ENCODE results near the gene ACTN3. TPM values are rescaled to one million over a fixed set of nuclear protein-coding genes. Genes with fewer than 3 reads are reported as not detected.
A peak's percentile ranks its signal among the peaks of the same experiment; 100 is the strongest.
"Not testable (repeated sequence)": the region's sequence is repeated elsewhere in the genome, so short reads cannot be mapped to it uniquely, and the experiment has no call there.

The ACTN3 gene
- total RNA-seq, 2 experiments from 2014 or later: 0.07 TPM; not detected in 1

DNA sequence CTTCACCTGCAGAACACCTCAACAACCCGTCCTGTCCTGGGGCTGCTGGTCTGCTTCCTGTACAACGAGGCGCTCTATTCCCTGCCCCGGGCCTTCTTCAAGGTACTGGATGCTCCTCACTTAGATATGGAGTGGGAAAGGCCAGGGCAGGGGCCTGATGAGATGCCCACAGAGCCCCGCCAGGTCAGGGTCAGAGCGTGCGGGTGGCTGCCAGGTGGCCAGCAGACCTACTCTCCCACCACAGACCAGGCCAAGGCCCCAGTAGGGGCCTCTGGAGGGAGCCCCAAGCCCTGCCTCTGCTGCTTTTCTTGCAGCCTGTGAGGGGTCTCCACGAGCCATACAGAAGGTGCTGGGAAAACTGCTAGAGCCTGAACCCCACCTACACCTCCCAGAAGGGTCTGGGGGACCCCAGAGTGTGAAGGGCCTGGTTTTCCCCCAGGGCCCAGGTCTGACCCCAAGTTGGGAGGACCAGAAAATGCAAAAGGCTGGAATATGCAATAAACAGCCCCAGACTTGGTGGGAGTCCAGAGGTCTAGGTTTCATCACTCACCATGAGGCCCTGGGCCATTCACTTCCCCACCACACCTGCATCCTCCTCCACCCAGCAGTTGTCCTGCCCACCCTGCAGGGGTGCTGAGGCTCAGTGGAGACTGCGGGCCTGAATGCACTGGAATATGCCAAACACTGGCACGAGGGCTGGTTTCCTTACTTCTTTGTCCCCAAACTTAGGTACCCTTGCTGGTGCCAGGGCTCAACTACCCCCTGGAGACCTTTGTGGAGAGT is 15.6 kb upstream of the ACTN3 start:
- Mint-ChIP-seq H3K9me3 (no peaks in the 10 kb centered on the region), H3K4me3 (no peak overlapping the region), H3K36me3 (ENCODE audit: low read depth) (peaks cover 5% of the 10 kb centered on the region), H3K27ac (no peak overlapping the region), H3K27me3 (ENCODE audit: low read depth) (no peaks in the 10 kb centered on the region), H3K4me1 (ENCODE audit: low read depth) (no peaks in the 10 kb centered on the region)
- intact Hi-C loops (cut with micrococcal nuclease): no loop called here
- DNase-seq: no peak
- CTCF ChIA-PET: no interaction called here

DNA sequence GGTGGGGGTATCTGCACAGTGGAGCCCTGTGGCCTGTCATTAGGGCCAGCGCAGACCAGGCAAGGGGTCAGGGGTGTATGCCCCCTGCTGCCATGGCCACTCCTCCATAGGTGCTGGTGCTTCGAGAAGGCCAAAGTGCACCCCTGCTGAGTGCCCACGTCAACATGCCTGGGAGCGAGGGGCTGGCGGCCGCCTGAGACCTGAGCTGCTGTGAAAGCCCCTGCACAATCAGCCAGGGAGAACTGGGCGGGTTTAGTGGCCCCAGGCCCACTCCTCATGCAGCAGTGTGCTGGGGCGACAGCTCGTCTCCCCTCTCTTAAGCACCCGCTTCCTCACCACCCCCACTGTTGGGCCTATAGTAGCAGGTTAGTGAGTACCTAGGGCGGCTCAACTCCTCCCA is 14.9 kb upstream of the ACTN3 start:
- no peak for DNase-seq
- Mint-ChIP-seq H3K4me1 (ENCODE audit: low read depth) (no peaks in the 10 kb centered on the region), H3K27ac (no peak overlapping the region), H3K36me3 (ENCODE audit: low read depth) (peaks cover 5% of the 10 kb centered on the region), H3K27me3 (ENCODE audit: low read depth) (no peaks in the 10 kb centered on the region), H3K4me3 (no peak overlapping the region), H3K9me3 (no peaks in the 10 kb centered on the region)
- intact Hi-C loops (cut with micrococcal nuclease): no loop called here
- CTCF ChIA-PET: no interaction called here

DNA sequence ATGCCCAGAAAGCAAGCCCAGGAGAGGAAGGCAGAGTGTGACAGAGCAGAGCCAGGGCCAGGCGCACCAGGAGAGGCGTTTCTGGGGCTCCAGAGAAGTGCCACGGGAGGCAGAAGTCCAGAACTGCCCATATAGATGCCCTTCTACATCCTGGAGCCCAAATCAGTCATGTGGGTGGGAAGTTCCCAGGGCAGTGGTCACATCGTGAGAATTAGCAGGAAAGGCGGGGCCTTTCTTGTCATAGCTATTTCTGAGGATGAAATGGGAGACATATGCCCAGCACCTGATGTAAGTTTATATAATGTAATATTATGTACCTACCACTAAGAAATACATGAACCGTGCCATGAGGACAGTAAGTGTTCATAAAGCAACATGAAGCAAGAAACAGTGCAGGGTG is 13.9 kb upstream of the ACTN3 start:
- H3K36me3 Mint-ChIP-seq (ENCODE audit: low read depth): peaks cover 10% of the 10 kb centered on the region
- no peaks in the 10 kb centered on the region for H3K9me3 Mint-ChIP-seq
- H3K4me3 Mint-ChIP-seq: no peak overlapping the region
- intact Hi-C loops (cut with micrococcal nuclease): no loop called here
- no peaks in the 10 kb centered on the region for H3K27me3 Mint-ChIP-seq (ENCODE audit: low read depth)
- CTCF ChIA-PET: interaction anchor here (0.5 to 1.0 kb wide), 2 partner anchors 49 to 772 kb away, joined by 3 read pairs; no protein-coding TSS in a partner anchor
- no peak for DNase-seq
- H3K27ac Mint-ChIP-seq: peak overlapping the region; percentile 36
- no peaks in the 10 kb centered on the region for H3K4me1 Mint-ChIP-seq (ENCODE audit: low read depth)

DNA sequence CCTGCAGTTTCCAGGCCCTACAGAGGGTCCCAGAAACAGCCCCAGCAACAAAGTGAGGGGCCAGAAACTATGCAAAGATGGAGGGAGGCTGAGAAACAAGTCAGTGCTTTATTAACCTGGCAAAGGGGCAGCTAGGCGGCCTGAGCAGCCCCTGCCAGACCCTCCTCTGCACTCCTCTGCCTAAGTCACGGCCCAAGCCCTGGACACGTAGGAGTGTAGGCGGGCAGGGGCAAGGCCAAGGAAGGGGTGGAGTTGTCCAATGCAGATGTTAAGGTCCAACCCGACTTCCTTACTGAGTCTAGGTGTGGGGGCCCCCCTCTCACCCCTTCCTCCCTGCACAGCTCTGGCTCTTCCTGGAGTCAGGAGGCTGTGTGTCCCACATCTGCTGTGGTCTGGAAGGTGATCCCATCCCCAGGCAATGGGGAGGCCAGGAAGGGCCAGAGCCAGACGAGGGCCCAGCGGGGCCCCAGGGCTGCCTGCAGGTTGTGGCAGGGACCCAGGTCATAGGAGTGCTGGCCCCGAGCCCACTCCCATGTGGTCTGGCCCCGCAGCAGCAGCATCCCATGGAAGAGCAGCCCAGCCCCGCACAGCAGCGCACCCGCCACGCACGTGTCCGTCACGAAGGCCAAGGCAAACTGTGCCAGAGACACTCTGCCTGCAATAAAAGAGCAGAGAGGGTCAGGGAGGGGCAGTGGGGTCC is 7.4 kb upstream of the ACTN3 start:
- Mint-ChIP-seq H3K4me3 (no peak overlapping the region), H3K9me3 (no peaks in the 10 kb centered on the region), H3K4me1 (ENCODE audit: low read depth) (peaks cover 12% of the 10 kb centered on the region), H3K36me3 (ENCODE audit: low read depth) (peaks cover 18% of the 10 kb centered on the region), H3K27me3 (ENCODE audit: low read depth) (no peaks in the 10 kb centered on the region), H3K27ac (no peak overlapping the region)
- no peak for DNase-seq
- CTCF ChIA-PET: no interaction called here
- intact Hi-C loops (cut with micrococcal nuclease): no loop called here

DNA sequence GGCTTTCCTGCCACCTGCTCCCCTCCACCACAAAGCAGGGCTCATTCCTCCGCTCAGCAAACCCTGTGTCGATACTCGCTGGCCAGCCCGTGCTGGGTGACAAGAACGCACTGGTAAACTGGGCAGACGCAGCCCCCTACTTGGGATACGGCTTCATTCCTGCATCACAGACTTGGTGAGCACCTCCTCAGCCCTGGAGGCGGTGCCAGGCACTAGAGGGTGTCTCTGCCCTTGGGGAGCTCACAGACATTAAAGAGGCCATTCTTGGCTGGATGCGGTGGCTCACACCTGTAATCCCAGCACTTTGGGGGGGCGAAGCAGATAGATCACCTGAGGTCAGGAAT is 6.9 kb upstream of the ACTN3 start:
- intact Hi-C loops (cut with micrococcal nuclease): loop anchor here (10.0 kb wide), 1 partner anchor 415 kb away; the partner anchor contains the start of gene PC

DNA sequence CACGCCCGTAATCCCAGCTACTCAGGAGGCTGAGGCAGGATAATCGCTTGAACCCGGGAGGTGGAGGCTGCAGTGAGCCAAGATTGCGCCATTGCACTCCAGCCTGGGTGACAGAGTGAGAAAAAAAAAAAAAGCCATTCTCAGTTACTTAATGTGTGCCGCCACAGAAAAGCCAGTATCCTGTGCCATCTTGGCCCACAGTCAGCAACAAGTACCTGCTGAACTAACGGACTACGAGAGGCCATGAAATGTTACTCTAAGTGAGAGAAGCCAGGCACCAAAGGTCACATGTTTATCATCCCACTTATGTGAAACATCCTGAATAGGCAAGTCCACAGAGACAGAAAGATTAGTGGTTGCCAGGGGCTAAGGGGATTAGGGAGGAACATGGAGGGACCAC is 6.1 kb upstream of the ACTN3 start:
- CTCF ChIA-PET: interaction anchor here (0.7 kb wide), 1 partner anchor 18 kb away, joined by 4 read pairs; no protein-coding TSS in a partner anchor
- intact Hi-C loops (cut with micrococcal nuclease): loop anchor here (10.0 kb wide), 1 partner anchor 414 kb away; the partner anchor contains the start of gene PC

More for the DNA sequence above, 6.9 kb upstream of the ACTN3 start:
- no peaks in the 10 kb centered on the region for H3K9me3 Mint-ChIP-seq
- CTCF ChIA-PET: no interaction called here
- no peak overlapping the region for H3K4me3 Mint-ChIP-seq
- H3K36me3 Mint-ChIP-seq (ENCODE audit: low read depth): peaks cover 18% of the 10 kb centered on the region
- H3K4me1 Mint-ChIP-seq (ENCODE audit: low read depth): peaks cover 13% of the 10 kb centered on the region
- no peaks in the 10 kb centered on the region for H3K27me3 Mint-ChIP-seq (ENCODE audit: low read depth)
- DNase-seq: no peak
- no peak overlapping the region for H3K27ac Mint-ChIP-seq

DNA sequence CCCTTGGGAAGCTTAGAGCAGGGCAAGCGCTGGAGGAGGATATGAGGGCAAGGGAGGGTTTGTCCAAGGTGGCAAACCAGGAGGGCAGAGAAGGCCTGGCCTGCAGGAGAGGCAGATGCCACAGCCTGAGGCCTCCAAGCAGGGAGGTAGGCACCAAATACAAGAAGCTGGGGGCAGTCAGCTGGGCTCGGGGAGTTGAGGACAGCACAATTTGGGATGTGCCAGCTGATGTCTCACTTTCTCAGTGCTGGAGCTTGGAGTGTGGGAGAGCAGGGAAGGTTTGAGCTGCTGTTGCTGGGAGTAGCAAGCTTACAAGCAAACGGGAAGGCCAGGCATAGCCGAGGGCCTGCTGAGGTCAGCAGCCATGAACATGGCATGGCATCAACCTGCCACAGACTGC is 4.8 kb upstream of the ACTN3 start:
- peaks cover 18% of the 10 kb centered on the region for H3K4me1 Mint-ChIP-seq (ENCODE audit: low read depth)
- H3K27ac Mint-ChIP-seq: no peak overlapping the region
- H3K36me3 Mint-ChIP-seq (ENCODE audit: low read depth): peaks cover 14% of the 10 kb centered on the region
- CTCF ChIA-PET: no interaction called here
- H3K9me3 Mint-ChIP-seq: no peaks in the 10 kb centered on the region
- no peaks in the 10 kb centered on the region for H3K27me3 Mint-ChIP-seq (ENCODE audit: low read depth)
- no peak overlapping the region for H3K4me3 Mint-ChIP-seq
- no peak for DNase-seq
- intact Hi-C loops (cut with micrococcal nuclease): loop anchor here (10.0 kb wide), 1 partner anchor 413 kb away; the partner anchor contains the start of gene PC

More for the DNA sequence above, 6.1 kb upstream of the ACTN3 start:
- not testable (repeated sequence) for H3K27ac Mint-ChIP-seq; H3K9me3 Mint-ChIP-seq; DNase-seq; H3K27me3 Mint-ChIP-seq (ENCODE audit: low read depth); H3K4me3 Mint-ChIP-seq
- peaks cover 15% of the 10 kb centered on the region for H3K36me3 Mint-ChIP-seq (ENCODE audit: low read depth)
- H3K4me1 Mint-ChIP-seq (ENCODE audit: low read depth): peaks cover 16% of the 10 kb centered on the region

DNA sequence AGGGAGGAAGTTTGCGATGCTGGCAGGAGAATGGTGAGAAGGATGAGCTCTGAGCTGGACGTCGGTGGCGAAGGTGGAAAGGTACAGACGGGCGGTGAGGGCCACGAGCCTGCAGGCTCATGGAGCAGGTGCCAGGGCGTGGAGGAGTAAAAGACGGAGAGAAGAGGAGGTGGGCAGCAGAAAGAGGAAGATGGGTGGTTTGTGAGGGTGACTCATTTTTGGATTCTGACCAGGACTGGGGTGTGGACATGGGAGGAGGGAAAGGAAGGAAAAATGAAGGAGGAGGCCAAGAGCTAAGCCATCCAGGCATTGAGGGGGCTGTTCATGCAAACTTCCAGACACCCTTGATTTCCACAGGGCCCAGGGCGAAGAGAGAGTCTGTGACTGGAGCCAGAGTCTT is 4.3 kb upstream of the ACTN3 start:
- Mint-ChIP-seq H3K9me3 (no peaks in the 10 kb centered on the region), H3K4me3 (no peak overlapping the region), H3K36me3 (ENCODE audit: low read depth) (peaks cover 10% of the 10 kb centered on the region), H3K27ac (no peak overlapping the region), H3K4me1 (ENCODE audit: low read depth) (peaks cover 18% of the 10 kb centered on the region), H3K27me3 (ENCODE audit: low read depth) (no peaks in the 10 kb centered on the region)
- intact Hi-C loops (cut with micrococcal nuclease): loop anchor here (10.0 kb wide), 1 partner anchor 412 kb away; the partner anchor contains the start of gene PC
- DNase-seq: no peak
- CTCF ChIA-PET: no interaction called here

DNA sequence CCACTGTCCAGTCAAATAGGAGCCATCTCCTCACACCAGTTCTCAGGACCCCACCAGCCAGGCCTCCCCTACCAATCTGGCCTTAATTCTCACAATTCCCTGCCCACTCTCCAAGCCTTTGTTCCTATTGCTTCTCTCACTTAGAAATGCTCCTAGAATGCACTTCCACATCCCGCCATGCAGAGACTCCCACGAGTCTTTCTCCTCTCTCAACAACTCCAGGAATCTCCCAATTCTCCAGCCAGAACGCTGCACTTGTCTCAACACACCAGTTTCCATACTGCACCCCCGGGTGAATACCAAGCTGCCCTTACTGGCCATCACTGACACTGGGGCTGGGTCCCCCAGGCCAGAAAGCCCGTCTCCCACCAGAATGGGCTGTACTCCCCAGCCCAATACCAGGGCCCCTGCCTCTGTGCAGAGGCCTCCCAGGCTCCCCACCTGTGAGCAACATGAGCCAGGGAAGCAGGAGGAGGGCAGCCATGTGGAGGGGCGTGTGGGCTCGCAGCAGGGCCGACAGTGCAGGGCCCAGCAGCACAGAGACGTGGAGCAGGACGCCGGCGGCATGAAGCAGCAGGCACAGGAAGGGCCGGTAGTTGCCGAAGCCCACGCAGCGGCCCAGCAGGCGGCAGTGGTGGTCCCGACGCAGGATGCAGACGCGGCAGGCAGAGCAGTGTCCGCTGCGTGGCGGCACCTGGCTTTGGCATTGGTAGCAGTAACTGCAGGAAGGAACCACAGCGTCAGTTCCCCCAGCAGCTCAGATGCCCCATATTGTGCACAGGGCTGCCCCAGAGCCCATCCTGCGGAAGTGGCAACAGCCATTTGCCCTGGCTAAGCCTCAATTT is 3.2 kb upstream of the ACTN3 start:
- peak overlapping the region; percentile 52 for H3K27ac Mint-ChIP-seq
- CTCF ChIA-PET: interaction anchor here (0.6 kb wide), 1 partner anchor 510 kb away, joined by 3 read pairs; no protein-coding TSS in a partner anchor
- intact Hi-C loops (cut with micrococcal nuclease): loop anchor here (10.0 kb wide), 1 partner anchor 411 kb away; the partner anchor contains the start of gene PC
- peak; percentile 81 for DNase-seq
- peaks cover 6% of the 10 kb centered on the region for H3K36me3 Mint-ChIP-seq (ENCODE audit: low read depth)
- peaks cover 18% of the 10 kb centered on the region for H3K4me1 Mint-ChIP-seq (ENCODE audit: low read depth)
- H3K9me3 Mint-ChIP-seq: no peaks in the 10 kb centered on the region
- H3K4me3 Mint-ChIP-seq: peak overlapping the region; percentile 64
- H3K27me3 Mint-ChIP-seq (ENCODE audit: low read depth): no peaks in the 10 kb centered on the region

DNA sequence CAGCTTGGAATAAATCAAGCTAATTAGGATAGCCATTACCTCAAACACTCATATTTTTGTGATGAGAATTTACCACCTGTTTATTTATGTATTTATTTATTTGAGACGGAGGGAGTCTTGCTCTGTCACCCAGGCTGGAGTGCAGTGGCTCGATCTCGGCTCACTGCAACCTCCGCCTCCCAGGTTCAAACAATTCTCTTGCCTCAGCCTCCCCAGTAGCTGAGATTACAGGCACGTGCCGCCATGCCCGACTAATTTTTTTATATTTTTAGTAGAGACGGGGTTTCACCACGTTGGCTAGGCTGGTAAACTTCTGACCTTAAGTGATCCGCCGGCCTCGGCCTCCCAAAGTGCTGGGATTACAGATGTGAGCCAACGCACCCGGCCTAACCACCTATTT is 1.8 kb upstream of the ACTN3 start:
- H3K36me3 Mint-ChIP-seq (ENCODE audit: low read depth); H3K9me3 Mint-ChIP-seq; H3K27me3 Mint-ChIP-seq (ENCODE audit: low read depth); DNase-seq: not testable (repeated sequence)
- intact Hi-C loops (cut with micrococcal nuclease): loop anchor here (10.0 kb wide), 1 partner anchor 410 kb away; the partner anchor contains the start of gene PC
- H3K27ac Mint-ChIP-seq: peak overlapping the region; percentile 25
- H3K4me3 Mint-ChIP-seq: peak overlapping the region; percentile 71
- peaks cover 18% of the 10 kb centered on the region for H3K4me1 Mint-ChIP-seq (ENCODE audit: low read depth)
- CTCF ChIA-PET: interaction anchor here (2.1 kb wide), 1 partner anchor 133 kb away, joined by 5 read pairs; no protein-coding TSS in a partner anchor

DNA sequence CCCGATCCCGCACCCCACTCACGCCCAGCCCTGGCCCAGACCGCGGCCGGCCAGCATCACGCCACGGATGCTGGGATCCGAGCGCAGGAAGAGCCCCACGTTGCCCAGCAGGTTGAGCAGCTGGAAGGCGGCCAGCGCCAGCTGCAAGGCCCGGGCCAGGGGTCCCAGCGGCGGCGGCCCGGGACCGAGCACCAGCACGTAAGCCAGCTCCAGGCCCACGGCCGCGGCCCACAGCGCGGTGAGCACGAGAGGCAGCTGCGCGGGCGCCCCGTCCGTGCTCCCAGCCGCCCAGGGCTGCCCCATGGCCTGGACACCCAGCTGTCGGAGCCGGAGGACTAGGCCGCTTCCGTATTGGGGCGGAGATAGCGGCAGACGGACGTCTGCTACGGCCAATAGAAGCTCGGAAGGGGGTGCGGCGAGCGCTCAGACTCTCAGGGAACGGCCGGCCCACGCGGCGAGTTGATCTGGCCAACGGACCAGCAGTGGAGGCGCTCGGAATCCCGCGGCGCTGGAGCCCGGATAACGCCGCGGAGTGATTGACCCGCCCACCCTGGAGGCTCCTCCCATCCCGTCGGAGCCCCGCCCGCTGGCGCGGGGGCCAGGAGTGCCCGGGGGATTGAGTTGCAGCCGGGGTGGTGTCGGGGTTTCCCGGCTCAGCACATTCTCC is 869 bp upstream of the ACTN3 start, which contains the start of gene ZDHHC24:
ZDHHC24 (minus strand) TSS at position 348 of the 667 bp plus-strand sequence; CDS start at position 303, 45 bp downstream.
- peaks cover 3% of the 10 kb centered on the region for H3K36me3 Mint-ChIP-seq (ENCODE audit: low read depth)
- H3K27me3 Mint-ChIP-seq (ENCODE audit: low read depth): no peaks in the 10 kb centered on the region
- H3K4me1 Mint-ChIP-seq (ENCODE audit: low read depth): peaks cover 18% of the 10 kb centered on the region
- peak; percentile 91 for DNase-seq
- CTCF ChIA-PET: interaction anchor here (1.0 to 2.1 kb wide), 6 partner anchors 24 to 159 kb away, joined by 3 to 5 read pairs (median 4); no protein-coding TSS in a partner anchor
- H3K4me3 Mint-ChIP-seq: peak within 1 kb of the TSS; percentile 75
- H3K9me3 Mint-ChIP-seq: no peaks in the 10 kb centered on the region
- H3K27ac Mint-ChIP-seq: peak within 1 kb of the TSS; percentile 30
- intact Hi-C loops (cut with micrococcal nuclease): loop anchor here (1.0 to 10.0 kb wide), 6 partner anchors 35 to 409 kb away; partner anchors contain the start of genes BBS1, PC, RBM14 and RBM4

All from activated naive CD4-positive, alpha-beta T cell treated with anti-CD3 and anti-CD28 coated beads for 36 hours (primary cell).